Peyer's patch (tissue), 4 donors: ENCODE results near the gene PRKAB2.
A peak's percentile ranks its signal among the peaks of the same experiment; 100 is the strongest.

ENCODE experiments used
- POLR2A ChIP-seq, 2 donors: fragments of 450-650 bp; IDR thresholded peaks; one replicate each; pipeline ENCODE4 v1.5.1; 2017; ENCODE audit warnings: antibody characterized with exemption in 2 of 2, mild to moderate bottlenecking in 2 of 2, moderate library complexity in 2 of 2
- TF ChIP-seq, protein P1 (sequence below), 6 experiments: fragments of 450-650 bp in 4 of 6; fragments of 200-600 bp in 2 of 6; sonication (generic) in 1 of 6; IDR thresholded peaks; one replicate each; pipeline ENCODE4 v1.5.1; 2017 to 2019; ENCODE audit warnings: antibody characterized with exemption in 6 of 6, mild to moderate bottlenecking in 3 of 6, moderate library complexity in 1 of 6

DNA sequence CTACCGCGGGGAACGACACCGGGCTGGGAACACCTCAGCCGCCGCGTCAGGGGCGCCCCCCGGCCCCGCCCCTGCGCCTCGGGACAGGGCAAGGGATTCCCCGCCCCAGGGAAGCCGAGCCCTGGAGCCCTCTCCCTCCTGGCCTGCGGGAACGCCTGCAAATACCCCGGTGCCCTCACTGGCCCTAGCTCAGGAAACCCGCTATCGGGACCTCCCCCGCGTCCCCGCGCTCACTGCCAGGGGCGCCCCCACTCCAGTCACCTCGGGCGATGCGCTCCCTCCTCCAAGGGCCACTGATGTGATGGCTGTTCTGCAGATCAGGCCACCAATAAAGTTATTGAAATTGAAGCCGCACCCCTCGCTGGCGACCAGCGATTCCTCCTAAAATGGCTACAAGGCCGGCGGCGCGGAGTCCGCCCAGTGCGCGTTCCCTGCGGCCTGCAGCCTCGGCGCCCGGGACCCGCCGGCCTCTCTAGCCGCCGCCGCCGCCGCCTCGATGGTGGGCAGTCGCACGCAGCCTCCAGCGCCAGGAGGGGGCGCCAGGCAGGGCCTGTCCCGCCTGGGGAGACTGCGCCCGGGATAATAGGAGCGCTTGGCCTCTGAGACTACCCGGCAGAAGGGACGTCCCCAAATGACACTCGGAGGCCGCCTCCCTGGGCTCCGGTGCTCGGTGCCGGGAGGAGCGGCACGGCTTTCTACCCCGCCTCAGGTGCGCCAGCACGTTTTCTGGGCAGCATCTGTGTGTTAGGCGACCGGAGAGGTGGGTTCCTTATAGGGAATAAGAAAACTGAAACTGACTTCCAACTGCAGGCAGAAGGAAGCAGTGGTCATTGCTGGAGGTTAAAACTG, at the start of gene PRKAB2:
- TF ChIP-seq, protein P1, sequence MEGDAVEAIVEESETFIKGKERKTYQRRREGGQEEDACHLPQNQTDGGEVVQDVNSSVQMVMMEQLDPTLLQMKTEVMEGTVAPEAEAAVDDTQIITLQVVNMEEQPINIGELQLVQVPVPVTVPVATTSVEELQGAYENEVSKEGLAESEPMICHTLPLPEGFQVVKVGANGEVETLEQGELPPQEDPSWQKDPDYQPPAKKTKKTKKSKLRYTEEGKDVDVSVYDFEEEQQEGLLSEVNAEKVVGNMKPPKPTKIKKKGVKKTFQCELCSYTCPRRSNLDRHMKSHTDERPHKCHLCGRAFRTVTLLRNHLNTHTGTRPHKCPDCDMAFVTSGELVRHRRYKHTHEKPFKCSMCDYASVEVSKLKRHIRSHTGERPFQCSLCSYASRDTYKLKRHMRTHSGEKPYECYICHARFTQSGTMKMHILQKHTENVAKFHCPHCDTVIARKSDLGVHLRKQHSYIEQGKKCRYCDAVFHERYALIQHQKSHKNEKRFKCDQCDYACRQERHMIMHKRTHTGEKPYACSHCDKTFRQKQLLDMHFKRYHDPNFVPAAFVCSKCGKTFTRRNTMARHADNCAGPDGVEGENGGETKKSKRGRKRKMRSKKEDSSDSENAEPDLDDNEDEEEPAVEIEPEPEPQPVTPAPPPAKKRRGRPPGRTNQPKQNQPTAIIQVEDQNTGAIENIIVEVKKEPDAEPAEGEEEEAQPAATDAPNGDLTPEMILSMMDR (IDR thresholded peaks at IDR 0.05): peak; percentile 79 to 99 (median 98)
- peak in 1 of 2 donors; percentile 73 for TF ChIP-seq POLR2A (IDR thresholded peaks at IDR 0.05)
